HepG2 (cell line): Measurements from ENCODE around the gene CDC42EP5. TPM values are rescaled to one million over a fixed set of nuclear protein-coding genes. Genes with fewer than 3 reads are reported as not detected.

Source experiments
- ATF7 ChIP-seq, 2 experiments: fragments of 450-650 bp in 1 of 2; sonication (generic) in 1 of 2; formaldehyde crosslinking in 1 of 2; IDR thresholded peaks; 2 replicates each; pipeline versions ENCODE4 v1.4.0 to v1.6.1; 2016 to 2020; ENCODE audit warnings: antibody characterized with exemption in 1 of 2, mild to moderate bottlenecking in 1 of 2, missing genetic modification reagents in 1 of 2
- FOXK1 ChIP-seq: sonication (generic); formaldehyde crosslinking; IDR thresholded peaks from 2 replicates; pipeline ENCODE4 v1.4.0; 2020; ENCODE audit warnings: low read depth, missing genetic modification reagents, borderline replicate concordance
- GATA4 ChIP-seq: sonication (generic); IDR thresholded peaks from 2 replicates; pipeline ENCODE4 v1.6.1; 2016; ENCODE audit warnings: antibody characterized with exemption, low read depth, borderline replicate concordance
- JUND ChIP-seq: sonication (generic); formaldehyde crosslinking; IDR thresholded peaks from 2 replicates; pipeline ENCODE4 v1.8.0; 2022; ENCODE audit warnings: mild to moderate bottlenecking, missing genetic modification reagents
- MEF2D ChIP-seq: sonication (generic); formaldehyde crosslinking; IDR thresholded peaks from 2 replicates; pipeline ENCODE4 v1.5.1; 2020; ENCODE audit warnings: mild to moderate bottlenecking, missing genetic modification reagents
- MXI1 ChIP-seq: IDR thresholded peaks from 3 replicates; pipeline ENCODE4 v1.6.1; 2012; ENCODE audit warnings: low read depth, low read length, inconsistent platforms, borderline replicate concordance
- NFRKB ChIP-seq: fragments of 450-650 bp; IDR thresholded peaks from 2 replicates; pipeline ENCODE4 v1.6.1; 2017
- PAWR ChIP-seq: sonication (generic); formaldehyde crosslinking; IDR thresholded peaks from 2 replicates; pipeline ENCODE4 v1.4.0; 2020; ENCODE audit warnings: missing genetic modification reagents, mild to moderate bottlenecking, borderline replicate concordance
- SIX4 ChIP-seq: sonication (generic); formaldehyde crosslinking; IDR thresholded peaks from 2 replicates; pipeline ENCODE4 v1.4.0; 2020; ENCODE audit warnings: missing genetic modification reagents
- SNRNP70 ChIP-seq: fragments of 200-400 bp; formaldehyde crosslinking; IDR thresholded peaks from 2 replicates; pipeline ENCODE4 v1.6.1; 2017; ENCODE audit warnings: mild to moderate bottlenecking, low read depth, low read length, moderate library complexity
- TGIF2 ChIP-seq: IDR thresholded peaks from 2 replicates; pipeline ENCODE4 v1.6.1; 2016; ENCODE audit warnings: control low read depth, missing compliant biosample characterization
- THYN1 ChIP-seq: sonication (generic); formaldehyde crosslinking; IDR thresholded peaks from 2 replicates; pipeline ENCODE4 v1.8.1; 2023; ENCODE audit warnings: low read depth, mild to moderate bottlenecking, moderate library complexity, missing genetic modification reagents, borderline replicate concordance
- ZNF335 ChIP-seq: sonication (generic); formaldehyde crosslinking; IDR thresholded peaks from 2 replicates; pipeline ENCODE4 v1.4.0; 2020; ENCODE audit warnings: missing genetic modification reagents
- ZNF678 ChIP-seq: sonication (generic); formaldehyde crosslinking; IDR thresholded peaks from 2 replicates; pipeline ENCODE4 v1.4.0; 2020; ENCODE audit warnings: mild to moderate bottlenecking, missing genetic modification reagents
- ZNF777 ChIP-seq: sonication (generic); formaldehyde crosslinking; IDR thresholded peaks from 2 replicates; pipeline ENCODE4 v1.4.0; 2020; ENCODE audit warnings: missing genetic modification reagents
- polyA plus RNA-seq, 8 experiments: library from polyadenylated mRNA; depleted of rRNA in 3 of 8; stranded (reverse) in 7 of 8; unstranded in 1 of 8; fragments of >200 nt; fragmentation: Illumina TruSeq in 4 of 8; extraction: Trizol in 4 of 8; gene quantifications; 2 replicates each; pipeline versions ENCODE4 v1.2.1 to v1.2.3, GENCODE V29; 2011 to 2016; ENCODE audit warnings: low read depth in 4 of 8, missing spikeins in 1 of 8, mixed read lengths in 1 of 8; ENCODE audit not compliant: insufficient read depth in 1 of 8
- total RNA-seq, 5 experiments: library from RNA; depleted of rRNA; stranded (reverse); fragments of >200 nt; fragmentation: Illumina TruSeq; extraction: Trizol; gene quantifications; 2 replicates each; pipeline ENCODE4 v1.2.3, GENCODE V29; 2016; ENCODE audit warnings: low read depth in 1 of 5
- TF ChIP-seq, protein P1 (sequence below), 2 experiments: sonication (generic) in 1 of 2; formaldehyde crosslinking in 1 of 2; IDR thresholded peaks; 2 replicates each; pipeline versions ENCODE4 v1.4.0 to v1.6.1; 2018 to 2020; ENCODE audit warnings: missing genetic modification reagents in 2 of 2, borderline replicate concordance in 1 of 2, low read depth in 1 of 2, mild to moderate bottlenecking in 1 of 2, missing biosample characterization in 1 of 2
- TF ChIP-seq, protein P2 (sequence below): sonication (generic); formaldehyde crosslinking; IDR thresholded peaks from 2 replicates; pipeline ENCODE4 v1.5.1; 2020; ENCODE audit warnings: mild to moderate bottlenecking, missing genetic modification reagents, borderline replicate concordance
- TF ChIP-seq, protein P3 (sequence below): sonication (generic); formaldehyde crosslinking; IDR thresholded peaks from 2 replicates; pipeline ENCODE4 v1.4.0; 2020; ENCODE audit warnings: missing genetic modification reagents
- TF ChIP-seq, protein P4 (sequence below): sonication (generic); formaldehyde crosslinking; IDR thresholded peaks from 2 replicates; pipeline ENCODE4 v1.8.1; 2023; ENCODE audit warnings: missing genetic modification reagents, inconsistent platforms, borderline replicate concordance
- TF ChIP-seq, protein P5 (sequence below): sonication (generic); formaldehyde crosslinking; IDR thresholded peaks from 2 replicates; pipeline ENCODE4 v1.5.1; 2020; ENCODE audit warnings: missing genetic modification reagents, mild to moderate bottlenecking, borderline replicate concordance

The CDC42EP5 gene
- total and polyA plus RNA-seq, 2 of the 13 experiments (the other 11 are each of a cell fraction or from before 2014, with no cell fraction given), result 0.41 to 1.6 TPM

DNA sequence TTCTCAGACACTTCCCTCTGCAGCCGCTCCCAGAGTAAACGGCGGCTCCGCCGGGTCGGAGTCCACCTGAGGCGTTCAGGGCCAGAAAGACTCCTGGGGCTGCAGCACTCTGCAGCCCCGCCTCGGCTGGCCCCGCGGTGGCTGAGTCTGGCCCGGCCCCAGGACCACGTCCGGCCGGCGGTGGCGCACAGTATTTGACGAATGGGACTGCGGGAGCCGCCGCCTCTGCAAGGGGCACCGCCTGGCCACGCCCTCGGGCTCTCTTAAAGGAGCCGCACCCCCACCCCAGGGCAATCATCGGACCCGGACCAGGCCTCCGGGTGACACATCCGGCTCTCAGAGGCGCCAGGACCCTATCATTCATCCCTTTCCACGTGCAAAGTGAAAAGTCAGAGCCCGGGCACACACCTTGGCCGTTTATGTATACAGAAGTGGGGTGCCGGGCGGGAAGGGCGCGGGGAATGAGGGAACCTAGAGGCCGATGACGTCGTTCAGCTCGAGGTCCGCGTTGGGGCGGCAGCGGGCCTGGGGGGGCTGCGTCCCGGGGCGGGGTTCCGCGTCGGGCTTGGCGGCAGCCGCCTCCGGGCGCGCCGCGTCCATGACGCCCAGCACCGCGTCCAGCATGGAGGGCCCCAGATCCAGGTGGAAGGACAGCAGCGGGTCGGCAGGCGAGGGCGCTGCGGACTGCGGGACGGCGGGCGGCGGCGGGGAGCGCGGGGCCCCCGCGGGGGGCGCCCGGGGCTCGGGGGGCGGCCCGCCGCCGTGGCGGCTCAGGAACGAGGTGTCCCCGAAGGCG lies 8.3 kb downstream of the CDC42EP5 start (continued):
- TF ChIP-seq, protein P1, sequence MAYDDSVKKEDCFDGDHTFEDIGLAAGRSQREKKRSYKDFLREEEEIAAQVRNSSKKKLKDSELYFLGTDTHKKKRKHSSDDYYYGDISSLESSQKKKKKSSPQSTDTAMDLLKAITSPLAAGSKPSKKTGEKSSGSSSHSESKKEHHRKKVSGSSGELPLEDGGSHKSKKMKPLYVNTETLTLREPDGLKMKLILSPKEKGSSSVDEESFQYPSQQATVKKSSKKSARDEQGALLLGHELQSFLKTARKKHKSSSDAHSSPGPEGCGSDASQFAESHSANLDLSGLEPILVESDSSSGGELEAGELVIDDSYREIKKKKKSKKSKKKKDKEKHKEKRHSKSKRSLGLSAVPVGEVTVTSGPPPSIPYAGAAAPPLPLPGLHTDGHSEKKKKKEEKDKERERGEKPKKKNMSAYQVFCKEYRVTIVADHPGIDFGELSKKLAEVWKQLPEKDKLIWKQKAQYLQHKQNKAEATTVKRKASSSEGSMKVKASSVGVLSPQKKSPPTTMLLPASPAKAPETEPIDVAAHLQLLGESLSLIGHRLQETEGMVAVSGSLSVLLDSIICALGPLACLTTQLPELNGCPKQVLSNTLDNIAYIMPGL (CRISPR knock-in tag; IDR thresholded peaks at IDR 0.05; ENCODE audit: borderline replicate concordance in 1 of 2, low read depth in 1 of 2), result no peak; a peak in 3 of 4 replicates
- TF ChIP-seq TGIF2 (CRISPR knock-in tag) (no peak), ZNF335 (no peak), ZNF777 (CRISPR knock-in tag) (peak; percentile 43; the same call in 1 of the 2 replicates), PAWR (0 out of 2 replicates have a peak, but pooled peaks have one; percentile 40), THYN1 (CRISPR knock-in tag) (no peak), FOXK1 (CRISPR knock-in tag) (no peak), GATA4 (0 out of 2 replicates have a peak, but pooled peaks have one; percentile 9), MEF2D (CRISPR knock-in tag) (peak; percentile 62), JUND (CRISPR knock-in tag) (no peak), NFRKB (no peak), MXI1 (peak; percentile 50; the same call in 1 of the 3 replicates), SNRNP70 (no peak), ZNF678 (CRISPR knock-in tag) (no peak), SIX4 (no peak), ATF7 (IDR thresholded peaks at IDR 0.05) (no peak), ATF7 (CRISPR knock-in tag; IDR thresholded peaks at IDR 0.05) (0 out of 2 replicates have a peak, but pooled peaks have one; percentile 53)
- TF ChIP-seq, protein P2, sequence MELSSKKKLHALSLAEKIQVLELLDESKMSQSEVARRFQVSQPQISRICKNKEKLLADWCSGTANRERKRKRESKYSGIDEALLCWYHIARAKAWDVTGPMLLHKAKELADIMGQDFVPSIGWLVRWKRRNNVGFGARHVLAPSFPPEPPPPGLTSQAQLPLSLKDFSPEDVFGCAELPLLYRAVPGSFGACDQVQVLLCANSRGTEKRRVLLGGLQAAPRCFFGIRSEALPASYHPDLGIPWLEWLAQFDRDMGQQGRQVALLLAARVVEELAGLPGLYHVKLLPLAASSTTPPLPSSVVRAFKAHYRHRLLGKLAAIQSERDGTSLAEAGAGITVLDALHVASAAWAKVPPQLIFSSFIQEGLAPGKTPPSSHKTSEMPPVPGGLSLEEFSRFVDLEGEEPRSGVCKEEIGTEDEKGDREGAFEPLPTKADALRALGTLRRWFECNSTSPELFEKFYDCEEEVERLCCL (CRISPR knock-in tag), result no peak
- TF ChIP-seq, protein P3, sequence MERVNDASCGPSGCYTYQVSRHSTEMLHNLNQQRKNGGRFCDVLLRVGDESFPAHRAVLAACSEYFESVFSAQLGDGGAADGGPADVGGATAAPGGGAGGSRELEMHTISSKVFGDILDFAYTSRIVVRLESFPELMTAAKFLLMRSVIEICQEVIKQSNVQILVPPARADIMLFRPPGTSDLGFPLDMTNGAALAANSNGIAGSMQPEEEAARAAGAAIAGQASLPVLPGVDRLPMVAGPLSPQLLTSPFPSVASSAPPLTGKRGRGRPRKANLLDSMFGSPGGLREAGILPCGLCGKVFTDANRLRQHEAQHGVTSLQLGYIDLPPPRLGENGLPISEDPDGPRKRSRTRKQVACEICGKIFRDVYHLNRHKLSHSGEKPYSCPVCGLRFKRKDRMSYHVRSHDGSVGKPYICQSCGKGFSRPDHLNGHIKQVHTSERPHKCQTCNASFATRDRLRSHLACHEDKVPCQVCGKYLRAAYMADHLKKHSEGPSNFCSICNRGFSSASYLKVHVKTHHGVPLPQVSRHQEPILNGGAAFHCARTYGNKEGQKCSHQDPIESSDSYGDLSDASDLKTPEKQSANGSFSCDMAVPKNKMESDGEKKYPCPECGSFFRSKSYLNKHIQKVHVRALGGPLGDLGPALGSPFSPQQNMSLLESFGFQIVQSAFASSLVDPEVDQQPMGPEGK (CRISPR knock-in tag), result peak; percentile 47; the same call in 1 of the 2 replicates
- TF ChIP-seq, protein P4, sequence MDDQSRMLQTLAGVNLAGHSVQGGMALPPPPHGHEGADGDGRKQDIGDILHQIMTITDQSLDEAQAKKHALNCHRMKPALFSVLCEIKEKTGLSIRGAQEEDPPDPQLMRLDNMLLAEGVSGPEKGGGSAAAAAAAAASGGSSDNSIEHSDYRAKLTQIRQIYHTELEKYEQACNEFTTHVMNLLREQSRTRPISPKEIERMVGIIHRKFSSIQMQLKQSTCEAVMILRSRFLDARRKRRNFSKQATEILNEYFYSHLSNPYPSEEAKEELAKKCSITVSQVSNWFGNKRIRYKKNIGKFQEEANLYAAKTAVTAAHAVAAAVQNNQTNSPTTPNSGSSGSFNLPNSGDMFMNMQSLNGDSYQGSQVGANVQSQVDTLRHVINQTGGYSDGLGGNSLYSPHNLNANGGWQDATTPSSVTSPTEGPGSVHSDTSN (CRISPR knock-in tag), result no peak
- TF ChIP-seq, protein P5, sequence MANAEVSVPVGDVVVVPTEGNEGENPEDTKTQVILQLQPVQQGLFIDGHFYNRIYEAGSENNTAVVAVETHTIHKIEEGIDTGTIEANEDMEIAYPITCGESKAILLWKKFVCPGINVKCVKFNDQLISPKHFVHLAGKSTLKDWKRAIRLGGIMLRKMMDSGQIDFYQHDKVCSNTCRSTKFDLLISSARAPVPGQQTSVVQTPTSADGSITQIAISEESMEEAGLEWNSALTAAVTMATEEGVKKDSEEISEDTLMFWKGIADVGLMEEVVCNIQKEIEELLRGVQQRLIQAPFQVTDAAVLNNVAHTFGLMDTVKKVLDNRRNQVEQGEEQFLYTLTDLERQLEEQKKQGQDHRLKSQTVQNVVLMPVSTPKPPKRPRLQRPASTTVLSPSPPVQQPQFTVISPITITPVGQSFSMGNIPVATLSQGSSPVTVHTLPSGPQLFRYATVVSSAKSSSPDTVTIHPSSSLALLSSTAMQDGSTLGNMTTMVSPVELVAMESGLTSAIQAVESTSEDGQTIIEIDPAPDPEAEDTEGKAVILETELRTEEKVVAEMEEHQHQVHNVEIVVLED (CRISPR knock-in tag), result peak; percentile 69; the same call in 1 of the 2 replicates
